ENCODE results near the gene HSD17B1.

Gene HSD17B1

DNA sequence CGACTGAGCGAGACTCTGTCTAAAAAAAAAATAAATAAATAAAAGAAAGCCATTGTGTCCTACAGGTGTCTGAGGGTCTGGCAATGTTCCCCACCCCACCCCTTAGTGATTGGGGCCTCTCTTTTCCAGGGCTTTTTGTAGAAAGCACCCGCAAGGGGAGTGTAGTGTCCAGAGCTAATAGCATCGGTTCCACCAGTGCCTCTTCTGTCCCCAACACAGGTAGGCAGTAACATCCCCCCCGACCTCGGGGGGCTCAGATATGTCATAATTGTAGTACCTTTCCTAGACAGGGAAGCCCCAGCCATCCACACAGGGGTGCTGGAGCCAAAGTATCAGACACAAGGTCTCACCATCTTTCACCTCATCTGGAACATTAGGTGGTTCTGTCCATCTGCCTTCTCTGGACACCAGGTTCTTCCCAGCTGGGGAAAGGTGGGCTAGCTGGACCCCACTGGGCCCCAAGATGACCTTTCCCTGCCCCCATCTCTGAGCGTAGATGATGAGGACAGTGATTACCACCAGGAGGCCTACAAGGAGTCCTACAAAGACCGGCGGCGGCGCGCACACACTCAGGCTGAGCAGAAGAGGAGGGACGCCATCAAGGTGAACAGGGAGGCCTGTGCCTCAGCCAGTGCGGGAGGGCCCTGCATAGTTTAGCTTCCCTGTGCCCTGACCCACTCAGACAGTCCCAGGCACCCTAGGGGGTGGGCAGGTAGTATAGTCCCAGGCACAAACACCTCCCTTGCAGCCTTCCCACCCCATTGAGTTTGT is 15.8 kb downstream of the HSD17B1 start:
- no peak for DNase-seq

DNA sequence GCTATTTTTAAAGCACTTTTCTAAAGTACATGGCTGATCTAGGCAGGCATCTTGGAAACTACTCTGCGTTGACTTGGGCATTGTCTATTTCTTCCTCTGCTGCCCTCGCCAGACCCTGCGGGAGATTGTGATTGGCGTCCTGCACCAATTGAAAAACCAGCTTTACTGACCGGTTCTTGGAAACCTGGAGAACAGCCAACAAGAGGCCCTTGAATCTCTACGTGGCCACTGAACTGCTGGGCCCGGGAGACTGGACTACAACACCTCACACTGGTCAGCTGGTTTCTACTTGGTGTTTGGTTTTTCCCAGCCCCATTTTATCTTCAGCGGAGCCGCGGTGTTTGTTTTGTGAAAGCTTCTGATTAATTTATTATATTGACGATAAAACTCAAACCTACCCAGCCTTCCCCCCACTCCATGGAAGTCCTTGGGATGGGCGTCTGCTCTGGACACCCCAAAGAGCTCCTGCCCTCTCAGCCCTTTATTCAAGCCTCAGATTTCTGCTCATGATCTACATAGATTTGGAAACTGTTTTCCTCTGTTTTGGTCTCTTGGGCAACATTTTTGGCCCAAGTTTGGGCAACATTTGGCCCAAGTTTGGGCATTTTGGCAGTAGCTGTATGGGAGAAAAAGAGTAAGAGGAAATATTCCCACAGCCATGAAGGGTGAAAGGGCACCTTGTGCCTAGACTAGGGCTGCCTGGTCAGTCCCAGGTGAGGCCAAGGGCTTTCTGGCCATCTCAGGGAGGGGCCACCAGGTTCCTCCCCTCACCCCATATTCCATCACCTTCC is 18.9 kb downstream of the HSD17B1 start:
- DNase-seq, result no peak

DNA sequence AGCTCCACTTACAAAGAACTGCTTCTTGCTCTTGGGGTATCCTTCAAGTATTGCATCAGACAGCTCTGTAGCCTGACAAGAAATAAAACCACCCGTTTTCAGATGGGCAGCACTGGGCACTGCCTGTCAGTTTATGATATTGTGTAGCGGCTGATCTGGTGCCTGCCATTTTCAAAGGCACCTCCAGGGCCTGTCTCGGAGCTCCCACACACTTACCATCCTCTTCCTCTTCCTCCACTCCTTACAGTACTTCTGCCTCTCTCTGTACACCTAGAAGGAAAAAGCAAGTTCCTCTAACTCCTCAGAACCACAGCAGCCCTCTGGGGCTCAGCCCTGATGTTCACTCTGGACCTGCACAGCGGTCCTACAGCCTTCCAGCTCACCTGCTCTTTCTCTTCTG is 20.4 kb downstream of the HSD17B1 start:
- no peak for DNase-seq

DNA sequence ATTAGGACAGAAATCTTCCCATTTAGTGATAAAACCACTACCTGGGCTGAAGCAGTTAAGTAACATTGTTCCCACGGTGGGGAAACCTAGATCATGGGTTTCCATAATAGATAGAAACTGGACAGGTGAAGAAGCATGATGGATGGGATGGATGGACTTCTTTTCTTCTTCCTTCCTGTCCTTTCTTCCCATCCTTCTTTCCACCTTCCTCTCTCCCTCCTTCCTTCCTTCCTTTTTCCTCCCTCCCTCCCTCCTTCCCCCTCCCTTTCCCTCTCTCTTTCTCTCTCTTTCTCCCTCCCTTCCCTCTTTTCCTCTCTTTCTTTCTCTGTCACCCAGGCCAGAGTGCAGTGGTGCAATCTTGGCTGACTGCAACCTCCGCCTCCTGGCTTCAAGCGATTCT is 21.7 kb downstream of the HSD17B1 start:
- no peak for DNase-seq

DNA sequence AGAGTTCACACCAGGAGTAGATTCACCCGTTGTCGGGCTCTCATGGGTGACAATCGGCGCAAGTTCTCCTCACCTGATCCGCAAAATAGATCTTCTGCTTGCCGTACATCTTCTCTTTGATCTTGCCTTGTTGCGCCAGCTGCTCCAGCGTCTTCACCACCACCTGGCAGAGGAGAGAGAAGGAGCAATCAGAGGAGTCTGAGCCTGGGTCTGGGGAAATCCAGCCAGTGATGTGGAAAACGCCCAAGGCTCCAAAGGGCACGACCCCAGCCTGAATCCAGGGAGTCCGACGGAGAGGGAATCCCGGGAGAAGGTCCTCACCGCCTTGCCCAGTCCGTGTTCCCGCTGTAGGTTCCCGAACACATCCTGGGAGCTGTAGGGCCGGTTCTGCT is 24.4 kb downstream of the HSD17B1 start:
- DNase-seq, result peak; percentile 63

DNA sequence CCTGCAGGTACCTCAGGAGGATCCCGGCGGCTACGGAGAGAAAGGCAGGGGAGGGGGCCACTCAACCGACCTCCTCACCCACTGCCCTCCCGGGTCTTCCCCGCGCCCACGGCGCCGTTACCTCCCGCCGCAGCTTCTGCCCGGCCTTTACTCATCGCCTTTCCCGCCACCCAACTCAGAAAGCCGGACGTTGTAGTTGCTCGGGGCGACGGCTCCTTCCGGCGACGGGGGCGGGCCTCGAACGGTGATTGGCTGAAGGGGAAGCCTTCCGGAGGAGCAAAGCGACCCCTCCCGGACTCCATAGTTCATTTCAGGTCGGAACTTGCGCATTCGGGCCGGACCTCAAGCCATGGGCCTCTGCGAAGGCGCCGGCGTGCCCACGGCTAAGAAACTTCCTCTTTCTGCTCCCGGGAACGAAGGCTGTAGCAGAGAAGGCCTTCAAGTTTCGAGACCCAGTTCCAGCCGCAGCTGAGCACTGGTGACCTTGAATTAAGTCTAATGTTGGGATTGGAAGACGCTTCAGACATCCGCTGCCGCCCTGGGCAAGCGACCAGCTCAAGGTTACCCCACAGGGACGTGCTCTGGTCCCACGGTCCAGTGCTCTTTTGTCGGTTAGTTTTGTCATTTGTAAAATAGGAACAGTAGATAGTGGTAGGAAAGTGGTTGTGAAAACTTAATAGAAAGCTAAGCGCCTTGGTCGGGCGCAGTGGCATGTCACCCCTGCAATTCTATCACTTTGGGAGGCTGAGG is 25.0 kb downstream of the HSD17B1 start, which contains the start of gene PSMC3IP:
TSS of gene PSMC3IP (minus strand) at position 198 of the 750 bp plus-strand sequence. CDS start at position 155, 43 bp downstream.
- peak; percentile 94 for DNase-seq

DNA sequence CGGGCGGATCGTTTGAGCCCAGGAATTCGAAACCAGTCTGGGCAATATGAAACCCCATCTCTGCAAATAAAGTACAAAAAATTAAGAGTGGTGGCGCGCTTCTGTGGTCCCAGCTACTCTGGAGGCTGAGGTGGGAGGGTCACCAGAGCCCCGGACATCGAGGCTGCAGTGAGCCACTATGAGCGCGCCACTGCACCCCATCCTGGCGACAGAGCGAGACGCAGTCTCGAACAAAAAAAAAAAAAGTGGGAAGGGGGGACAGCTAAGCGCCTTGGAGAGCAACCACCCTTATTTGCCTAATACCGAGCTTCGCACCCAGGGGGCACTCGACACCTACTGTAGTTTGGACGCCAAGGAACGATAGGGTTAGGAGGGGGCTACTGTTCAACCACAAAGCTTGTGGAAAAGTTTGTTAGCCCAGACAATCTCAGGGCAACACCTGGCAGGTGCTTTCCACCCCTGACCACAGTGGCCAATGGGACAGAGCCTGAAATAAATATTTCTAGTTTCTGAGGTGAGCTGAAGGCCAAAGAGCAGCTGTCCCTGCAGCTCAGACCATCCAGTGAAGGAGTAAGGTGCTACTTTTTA is 25.7 kb downstream of the HSD17B1 start:
- DNase-seq, result peak; percentile 92

DNA sequence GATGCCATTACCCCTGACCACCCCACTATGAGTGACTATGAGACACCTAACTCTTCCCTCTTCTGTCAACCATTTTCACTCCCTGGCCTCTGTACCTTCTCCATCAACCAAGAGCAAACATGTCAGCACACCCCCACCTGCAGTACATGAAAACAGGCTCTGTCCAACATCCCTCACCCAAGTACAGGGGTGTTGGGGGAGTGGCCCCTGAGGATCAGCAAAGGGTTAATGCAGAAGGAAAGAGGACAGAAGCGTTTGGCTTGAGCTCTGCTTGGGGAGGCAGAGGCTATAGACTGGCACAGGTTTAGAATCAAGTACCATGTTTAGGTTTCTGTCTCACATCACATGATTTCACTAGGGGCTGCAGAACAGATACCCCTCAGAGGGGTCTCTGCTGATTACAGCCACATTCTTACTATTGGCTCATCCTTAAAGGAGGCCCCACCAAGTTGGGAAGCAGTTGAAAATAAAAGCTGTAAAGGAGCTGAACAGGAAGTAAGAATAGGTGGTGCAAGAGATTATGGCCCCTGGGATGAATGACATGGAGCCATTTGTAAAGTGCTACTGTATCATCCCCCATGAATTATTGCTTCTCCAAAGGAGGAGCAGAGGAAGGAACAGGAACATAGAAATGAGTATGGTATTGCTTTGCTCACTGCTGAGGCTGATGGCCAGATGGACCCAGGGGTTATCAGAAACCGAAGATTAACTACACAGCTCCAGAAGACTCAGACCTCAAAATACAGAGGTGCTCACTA is 27.2 kb downstream of the HSD17B1 start:
- DNase-seq, result no peak

DNA sequence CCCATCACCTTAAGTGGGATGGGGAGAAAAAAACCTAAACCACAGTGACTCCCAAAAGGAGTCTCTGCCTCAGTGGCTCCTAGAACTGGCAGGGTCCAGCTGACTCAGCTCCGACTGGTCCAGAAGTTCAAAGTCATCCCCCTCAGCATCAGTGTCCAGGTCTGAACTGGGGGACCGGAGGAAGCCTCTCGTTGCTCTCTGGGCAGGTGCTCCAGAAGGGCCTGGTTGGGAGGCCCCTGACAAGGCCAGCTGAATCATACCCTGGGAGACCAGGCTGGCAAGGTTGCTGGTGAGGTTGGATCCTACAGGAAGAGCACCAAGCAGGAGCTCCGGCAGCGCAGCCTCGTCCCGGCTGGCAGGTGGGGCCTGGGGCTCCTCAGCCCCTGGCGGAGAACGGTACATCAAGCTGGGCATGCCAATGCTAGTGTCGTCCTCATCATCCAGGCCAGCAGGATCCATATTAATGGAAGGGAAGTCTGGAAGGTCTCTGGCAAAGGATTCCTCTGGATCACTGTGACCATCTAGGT is 29.1 kb downstream of the HSD17B1 start:
- no peak for DNase-seq

DNA sequence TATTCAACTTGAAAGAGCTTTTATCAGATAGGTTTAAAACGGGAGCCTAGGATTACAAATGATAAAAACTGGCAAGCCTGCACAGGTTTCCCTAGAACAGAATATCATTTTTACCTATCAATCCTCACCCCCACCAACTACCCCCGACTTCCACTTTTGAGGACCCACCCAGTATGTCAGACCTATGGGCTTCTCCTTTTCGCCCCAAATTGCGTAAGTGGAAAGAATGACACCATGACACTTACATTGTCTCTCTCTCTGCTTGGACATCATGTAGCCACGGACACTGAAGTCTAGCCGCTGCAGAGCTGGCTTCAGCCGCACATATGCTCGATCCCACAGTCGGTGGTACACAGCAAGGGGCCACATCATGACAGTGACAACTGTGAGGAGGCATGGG is 32.2 kb downstream of the HSD17B1 start:
- no peak for DNase-seq

DNA sequence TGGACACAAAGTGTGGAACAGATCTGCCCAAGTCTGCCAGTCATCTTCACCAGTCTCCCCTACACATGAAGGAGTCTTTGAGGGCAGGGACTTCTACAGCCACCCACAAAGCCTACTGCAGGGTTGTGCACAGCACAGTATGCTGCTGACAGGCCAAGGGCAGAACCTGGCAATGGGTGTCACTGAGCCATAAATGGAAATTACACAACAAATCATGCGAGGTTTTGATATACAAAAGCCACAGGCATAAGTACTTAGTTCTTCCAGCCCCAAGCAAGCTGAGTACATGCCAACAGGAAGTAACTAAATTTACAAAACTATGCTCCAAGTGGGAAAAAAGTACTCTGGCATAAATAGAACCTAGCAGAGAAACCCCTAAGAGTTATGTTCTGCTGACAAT is 32.6 kb downstream of the HSD17B1 start:
- DNase-seq, result no peak

DNA sequence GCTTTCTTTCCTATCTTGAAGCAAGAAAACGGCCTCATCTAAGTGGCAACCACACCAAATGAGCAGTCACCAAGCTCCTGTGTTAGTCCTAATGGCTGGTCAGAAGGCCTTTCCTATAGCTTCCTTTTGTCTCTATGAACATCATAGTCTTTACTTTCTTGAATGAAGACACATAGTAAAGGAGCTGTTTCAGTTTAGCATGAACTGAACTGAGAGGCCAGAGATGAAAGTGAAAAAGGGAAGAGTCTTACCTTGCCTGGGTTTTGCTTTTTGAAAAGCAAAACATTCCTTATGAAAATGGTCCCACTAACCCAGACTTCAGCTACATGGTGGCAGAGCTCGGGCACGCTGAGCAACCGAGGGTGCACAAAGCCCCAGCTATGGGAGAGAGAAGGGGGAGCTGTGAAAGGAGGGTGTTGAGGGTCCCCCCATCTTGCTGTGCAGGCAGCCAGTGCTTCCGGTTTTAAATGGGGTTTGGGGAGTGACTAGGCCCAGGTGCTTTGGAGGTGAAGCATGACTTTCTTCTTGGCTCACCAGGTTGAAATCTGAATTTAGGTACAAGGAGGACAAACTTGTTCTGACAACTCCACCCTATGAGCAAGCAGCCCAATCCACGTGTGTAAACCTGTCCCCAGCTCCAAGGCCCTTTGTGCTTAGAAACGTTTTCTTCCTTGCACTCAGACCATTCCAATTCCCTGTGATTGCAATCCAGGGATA is 33.9 kb downstream of the HSD17B1 start:
- no peak for DNase-seq

DNA sequence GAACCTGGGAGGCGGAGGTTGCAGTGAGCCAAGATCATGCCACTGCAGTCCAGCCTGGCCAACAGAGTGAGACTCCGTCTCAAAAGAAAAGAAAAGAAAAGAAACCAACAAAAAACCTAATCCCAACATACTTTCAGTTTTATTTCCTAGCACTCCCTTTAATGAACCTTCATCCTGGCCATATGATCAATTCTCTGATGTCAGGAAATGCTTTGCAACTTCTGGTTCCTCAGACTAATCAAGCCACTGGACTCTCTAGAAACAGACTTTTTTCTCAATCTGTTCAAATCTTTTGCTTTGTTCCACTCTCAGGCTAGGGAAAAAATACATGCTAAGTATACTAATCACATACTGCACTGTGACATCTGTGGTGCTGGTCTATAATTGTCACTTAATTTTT is 38.2 kb downstream of the HSD17B1 start:
- DNase-seq, result no peak

DNA sequence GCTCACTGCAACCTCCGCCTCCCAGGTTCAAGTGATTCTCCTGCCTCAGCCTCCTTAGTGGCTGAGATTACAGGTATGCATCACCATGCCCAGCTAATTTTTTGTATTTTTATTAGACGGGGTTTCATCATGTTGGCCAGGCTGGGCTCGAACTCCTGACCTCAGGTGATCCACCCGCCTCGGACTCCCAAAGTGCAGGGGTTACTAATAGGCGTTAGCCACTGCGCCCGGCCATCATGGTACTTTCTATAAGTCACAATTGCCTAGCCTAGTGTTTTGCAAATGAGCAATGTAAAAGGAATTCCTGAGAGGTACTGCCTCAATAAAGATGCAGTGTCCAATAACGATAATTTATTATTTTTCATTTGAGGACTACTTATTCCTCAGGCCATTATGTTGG is 38.7 kb downstream of the HSD17B1 start:
- DNase-seq, result no peak

DNA sequence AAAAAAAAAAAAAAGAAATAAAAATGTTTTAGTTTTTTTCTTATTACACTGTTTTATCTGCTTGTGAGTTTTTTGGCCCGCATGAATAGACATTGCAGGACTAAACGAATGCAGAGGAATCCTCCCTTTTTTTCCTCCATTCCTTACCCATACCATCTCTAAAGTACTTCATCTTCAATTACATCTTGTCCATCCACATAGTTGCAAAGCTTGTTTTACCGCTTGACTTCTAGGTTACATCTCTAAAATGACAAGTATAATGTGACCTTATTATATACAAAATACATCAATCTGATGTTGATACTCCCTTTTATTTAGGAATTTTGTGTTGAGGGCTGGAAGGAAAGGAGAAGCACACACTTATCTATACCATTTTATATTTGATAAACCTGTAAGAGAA is 43.7 kb downstream of the HSD17B1 start:
- DNase-seq, result no peak

DNA sequence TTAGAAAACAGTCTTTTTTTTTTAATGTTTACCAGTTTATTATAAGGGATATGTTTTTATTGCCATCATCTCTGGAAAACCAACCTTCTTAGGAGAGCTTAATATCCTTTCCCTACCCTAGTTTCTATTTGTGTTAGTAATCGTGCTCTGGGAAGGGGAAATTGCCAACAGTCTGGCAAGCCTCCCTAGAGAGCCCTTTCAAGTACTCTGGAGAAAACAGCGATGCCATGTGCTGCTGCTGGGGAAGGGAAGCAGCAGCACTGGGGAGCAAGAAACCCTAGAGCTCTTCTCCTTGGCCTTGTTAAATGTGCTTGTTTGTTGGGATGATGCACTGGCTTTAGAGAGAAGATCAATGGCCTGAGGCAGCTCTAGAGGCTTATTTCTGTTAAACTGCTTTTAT is 46.2 kb downstream of the HSD17B1 start:
- peak; percentile 95 for DNase-seq

DNA sequence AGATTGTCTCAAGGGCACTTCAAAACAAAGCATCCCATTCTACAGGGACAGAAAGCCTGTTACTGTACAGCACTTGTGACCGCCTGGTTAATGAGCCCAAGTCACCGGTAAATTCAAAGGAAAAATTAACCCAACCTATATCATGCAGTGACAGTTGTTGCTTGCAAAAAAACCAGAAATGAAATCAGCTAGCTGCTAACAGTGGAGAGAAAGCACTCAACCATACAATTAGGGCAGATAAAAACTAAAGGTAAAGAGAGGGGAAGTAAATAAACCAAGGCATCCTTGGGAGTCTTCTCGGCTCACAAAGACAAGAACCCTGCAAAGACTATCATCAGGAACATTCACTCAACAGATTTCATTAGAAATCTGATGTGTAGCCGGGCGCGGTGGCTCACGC is 50.6 kb downstream of the HSD17B1 start:
- DNase-seq, result no peak

All from NCI-H2171 treated with DMSO at 0.1 percent for 48 hours (cell line).